HepG2 (cell line): ENCODE data around the gene CTU1. TPM values are rescaled to one million over a fixed set of nuclear protein-coding genes. Genes with fewer than 3 reads are reported as not detected.
A peak's percentile ranks its signal among the peaks of the same experiment; 100 is the strongest.

ENCODE experiments used
- ATAC-seq: fragments of 200-7000 bp; cut with Tn5 transposase; 3 replicates; pipeline ENCODE4 v1.9.1; 2020; ENCODE audit warnings: mild to moderate bottlenecking, moderate library complexity
- BruUV-seq: library from RNA; stranded (reverse); fragments of 400-500 nt; replicated peaks from 2 replicates; lab custom pipeline; 2021; lab: Mats Ljungman, UMichigan
- CTCF ChIA-PET: fragments of 300-600 bp; formaldehyde crosslinking; extraction: SDS; loops from one replicate; lab custom pipeline; 2021; ENCODE audit warnings: low total read pairs, inconsistent platforms, low intra/inter-chr PET ratio; lab: Yijun Ruan, JAX
- POLR2A ChIA-PET: fragments of 350-600 bp; sonication (Branson Sonifier 250); formaldehyde crosslinking; loops from one replicate; lab custom pipeline; 2020; ENCODE audit warnings: antibody characterized with exemption, inconsistent platforms; lab: Yijun Ruan, JAX
- DNase-seq: peaks from one replicate; pipeline ENCODE4 v3.0.0-alpha.2; 2015; ENCODE audit warnings: low spot score
- FAIRE-seq: peaks from 3 replicates; lab custom pipeline; 2011; peaks lifted over from hg19 to GRCh38; lab: Jason Lieb, UNC
- H2AFZ ChIP-seq: one replicate; pipeline ENCODE4 v1.6.1; 2011; ENCODE audit warnings: low read length, inconsistent platforms
- H3K27ac ChIP-seq: fragments of 300-600 bp; 3 replicates; pipeline ENCODE4 v1.8.0; 2011; ENCODE audit warnings: mixed run types, mild to moderate bottlenecking, mixed read lengths, low read length, inconsistent platforms; ENCODE audit not compliant: insufficient read depth; ENCODE audit errors: extremely low read length
- H3K27me3 ChIP-seq, 2 experiments: fragments of 200-600 bp in 1 of 2; 2 replicates in 1 of 2; 3 replicates in 1 of 2; pipeline versions ENCODE4 v1.6.0 to v1.8.0; 2011; ENCODE audit warnings: low read length in 2 of 2, mild to moderate bottlenecking in 2 of 2, moderate library complexity in 2 of 2, inconsistent platforms in 1 of 2; ENCODE audit not compliant: insufficient read depth in 2 of 2, control insufficient read depth in 1 of 2
- H3K36me3 ChIP-seq, 2 experiments: fragments of 200-600 bp in 1 of 2; replicated peaks in 1 of 2; 2 replicates in 1 of 2; 3 replicates in 1 of 2; pipeline versions ENCODE4 v1.5.1 to v1.8.0; 2011; ENCODE audit warnings: low read length in 2 of 2, inconsistent platforms in 1 of 2; ENCODE audit not compliant: insufficient read depth in 2 of 2, control insufficient read depth in 1 of 2
- H3K4me1 ChIP-seq: 2 replicates; pipeline ENCODE4 v1.5.1; 2012; ENCODE audit warnings: low read length, inconsistent platforms; ENCODE audit not compliant: insufficient read depth
- H3K4me2 ChIP-seq: 2 replicates; pipeline ENCODE4 v1.6.0; 2011; ENCODE audit warnings: low read depth, low read length, inconsistent platforms
- H3K4me3 ChIP-seq, 3 experiments: fragments of 200-600 bp in 1 of 3; sonication (generic), shearing (Covaris generic) in 1 of 3; replicated peaks in 1 of 3; 2 replicates each; pipeline ENCODE4 v1.5.1; 2011 to 2016; ENCODE audit warnings: low read length in 3 of 3, inconsistent platforms in 2 of 3, low read depth in 2 of 3, mild to moderate bottlenecking in 2 of 3, control low read depth in 1 of 3, mixed read lengths in 1 of 3; ENCODE audit not compliant: insufficient read depth in 1 of 3
- H3K79me2 ChIP-seq: one replicate; pipeline ENCODE4 v1.6.1; 2011; ENCODE audit warnings: low read length, inconsistent platforms; ENCODE audit not compliant: insufficient read depth
- H3K9ac ChIP-seq: 2 replicates; pipeline ENCODE4 v1.6.0; 2011; ENCODE audit warnings: mild to moderate bottlenecking, low read depth, low read length, inconsistent platforms; ENCODE audit not compliant: insufficient read depth
- H3K9me3 ChIP-seq: 2 replicates; pipeline ENCODE4 v1.5.1; 2012; ENCODE audit warnings: mild to moderate bottlenecking, low read length
- H4K20me1 ChIP-seq: 2 replicates; pipeline ENCODE4 v1.6.0; 2011; ENCODE audit warnings: inconsistent platforms, mild to moderate bottlenecking, low read length, moderate library complexity; ENCODE audit not compliant: insufficient read depth
- HDAC6 ChIP-seq: fragments of 200-600 bp; sonication (generic); IDR thresholded peaks from 2 replicates; pipeline ENCODE4 v1.7.0; 2017; ENCODE audit warnings: mild to moderate bottlenecking, antibody characterized with exemption, low read length, low read depth
- KDM6A ChIP-seq: IDR thresholded peaks from 2 replicates; pipeline ENCODE4 v1.6.1; 2016; ENCODE audit warnings: low read depth
- LCORL ChIP-seq, 2 experiments: fragments of 450-650 bp in 1 of 2; sonication (generic) in 1 of 2; formaldehyde crosslinking in 1 of 2; IDR thresholded peaks; 2 replicates each; pipeline versions ENCODE4 v1.5.0 to v1.6.1; 2017 to 2020; ENCODE audit warnings: antibody characterized with exemption in 1 of 2, missing genetic modification reagents in 1 of 2
- SSRP1 ChIP-seq: IDR thresholded peaks from 2 replicates; pipeline ENCODE4 v1.6.1; 2016; ENCODE audit warnings: control low read depth
- ZBTB33 ChIP-seq: sonication (generic); formaldehyde crosslinking; IDR thresholded peaks from 2 replicates; pipeline ENCODE4 v1.4.0; 2020; ENCODE audit warnings: missing genetic modification reagents
- ZBTB42 ChIP-seq: sonication (generic); formaldehyde crosslinking; IDR thresholded peaks from 2 replicates; pipeline ENCODE4 v1.5.0; 2020; ENCODE audit warnings: mild to moderate bottlenecking, missing genetic modification reagents
- ZNF280B ChIP-seq: sonication (generic); formaldehyde crosslinking; IDR thresholded peaks from 2 replicates; pipeline ENCODE4 v1.5.0; 2020; ENCODE audit warnings: missing genetic modification reagents, mild to moderate bottlenecking, borderline replicate concordance
- ZNF616 ChIP-seq: sonication (generic); formaldehyde crosslinking; IDR thresholded peaks from 2 replicates; pipeline ENCODE4 v1.5.0; 2020; ENCODE audit warnings: low read depth, mild to moderate bottlenecking, missing genetic modification reagents
- WGBS: methylation state at CpG from one replicate; pipeline ENCODE4 v1.1.6; 2017; ENCODE audit warnings: low lambda C conversion rate; 5-methylcytosine and 5-hydroxymethylcytosine counted together
- in situ Hi-C: cut with HindIII; loops from 2 replicates; pipeline ENCODE4 v1.10.0; 2017; ENCODE audit warnings: low pct_unique_long_range_greater_than_20kb; ENCODE audit not compliant: extremely low pct_ligation_motif_present
- intact Hi-C: fragments of 100-400 bp; cut with micrococcal nuclease; formaldehyde crosslinking; loops from one replicate; pipeline ENCODE4 v1.10.0; 2022; ENCODE audit not compliant: unreplicated experiment
- polyA plus RNA-seq, 8 experiments: library from polyadenylated mRNA; depleted of rRNA in 3 of 8; stranded (reverse) in 7 of 8; unstranded in 1 of 8; fragments of >200 nt; fragmentation: Illumina TruSeq in 4 of 8; extraction: Trizol in 4 of 8; gene quantifications; 2 replicates each; pipeline versions ENCODE4 v1.2.1 to v1.2.3, GENCODE V29; 2011 to 2016; ENCODE audit warnings: low read depth in 4 of 8, missing spikeins in 1 of 8, mixed read lengths in 1 of 8; ENCODE audit not compliant: insufficient read depth in 1 of 8
- total RNA-seq, 5 experiments: library from RNA; depleted of rRNA; stranded (reverse); fragments of >200 nt; fragmentation: Illumina TruSeq; extraction: Trizol; gene quantifications; 2 replicates each; pipeline ENCODE4 v1.2.3, GENCODE V29; 2016; ENCODE audit warnings: low read depth in 1 of 5

The CTU1 gene
- total and polyA plus RNA-seq, 2 of the 13 experiments (the other 11 are each of a cell fraction or from before 2014, with no cell fraction given): 1.9 to 2.9 TPM

- ChIA-PET CTCF (no interaction called here), POLR2A (interaction anchor here (0.7 kb wide), 1 partner anchor 215 kb away, joined by 3 read pairs; no protein-coding TSS in a partner anchor)
- Histone ChIP-seq H2AFZ (no peak overlapping the region), H3K27me3 (peaks cover under 1 to 30% of the 10 kb centered on the region in 2 experiments; a peak in 4 of 5 replicates), H3K9ac (no peak overlapping the region), H4K20me1 (no peaks in the 10 kb centered on the region), H3K4me3 (no peak overlapping the region), H3K27ac (no peak overlapping the region), H3K9me3 (no peaks in the 10 kb centered on the region), H3K36me3 (no peaks in the 10 kb centered on the region), H3K4me1 (no peaks in the 10 kb centered on the region), H3K79me2 (no peaks in the 10 kb centered on the region), H3K4me2 (no peak overlapping the region)
- no TSS peak for BruUV-seq
- in situ Hi-C loops (no loop called here), intact Hi-C loops (no loop called here)
- ATAC-seq (no peak), DNase-seq (no peak), FAIRE-seq (no peak)
- WGBS: 39% methylated on average over 24 of the region's 24 CpGs
- TF ChIP-seq ZNF616 (CRISPR knock-in tag) (no peak), KDM6A (CRISPR knock-in tag) (no peak), ZBTB42 (CRISPR knock-in tag) (no peak), ZBTB33 (CRISPR knock-in tag) (0 out of 2 replicates have a peak, but pooled peaks have one; percentile 26)
These were observed 23.8 kb upstream of the CTU1 start for GRCh38 chr19:51131780-51132680.

DNA sequence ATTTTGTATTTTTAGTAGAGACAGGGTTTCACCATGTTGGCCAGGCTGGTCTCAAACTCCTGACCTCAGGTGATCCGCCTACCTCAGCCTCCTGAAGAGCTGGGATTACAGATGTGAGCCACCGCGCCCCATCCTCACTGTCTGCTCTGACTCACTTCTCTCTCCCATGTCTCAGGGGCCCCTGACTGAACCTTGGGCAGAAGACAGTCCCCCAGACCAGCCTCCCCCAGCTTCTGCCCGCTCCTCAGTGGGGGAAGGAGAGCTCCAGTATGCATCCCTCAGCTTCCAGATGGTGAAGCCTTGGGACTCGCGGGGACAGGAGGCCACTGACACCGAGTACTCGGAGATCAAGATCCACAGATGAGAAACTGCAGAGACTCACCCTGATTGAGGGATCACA is 21.5 kb upstream of the CTU1 start:
- H3K27me3 ChIP-seq: peaks cover 1 to 35% of the 10 kb centered on the region in 2 experiments; a peak in 4 of 5 replicates
- POLR2A ChIA-PET: no interaction called here
- H3K9ac ChIP-seq: no peak overlapping the region
- in situ Hi-C loops: no loop called here
- no peak overlapping the region for H3K4me3 ChIP-seq
- CTCF ChIA-PET: no interaction called here
- no peaks in the 10 kb centered on the region for H3K79me2 ChIP-seq
- no peaks in the 10 kb centered on the region for H3K36me3 ChIP-seq
- no peaks in the 10 kb centered on the region for H4K20me1 ChIP-seq
- H3K9me3 ChIP-seq: no peaks in the 10 kb centered on the region
- ATAC-seq (no peak), FAIRE-seq (no peak), DNase-seq (no peak)
- H3K4me2 ChIP-seq: no peak overlapping the region
- BruUV-seq: no TSS peak
- 15% methylated on average over 8 of the region's 8 CpGs for WGBS
- no peak overlapping the region for H3K27ac ChIP-seq
- intact Hi-C loops: no loop called here
- TF ChIP-seq ZNF280B (CRISPR knock-in tag) (no peak), LCORL (IDR thresholded peaks at IDR 0.05) (no peak), LCORL (CRISPR knock-in tag; IDR thresholded peaks at IDR 0.05) (no peak), HDAC6 (no peak), SSRP1 (CRISPR knock-in tag) (no peak)
- no peak overlapping the region for H2AFZ ChIP-seq
- no peaks in the 10 kb centered on the region for H3K4me1 ChIP-seq
